Measurements from ENCODE around the gene TGFBI. TPM values are rescaled to one million over a fixed set of nuclear protein-coding genes. Genes with fewer than 3 reads are reported as not detected.

TGFBI gene
- total RNA-seq, 1 experiment from 2014 or later = 115 TPM

DNA sequence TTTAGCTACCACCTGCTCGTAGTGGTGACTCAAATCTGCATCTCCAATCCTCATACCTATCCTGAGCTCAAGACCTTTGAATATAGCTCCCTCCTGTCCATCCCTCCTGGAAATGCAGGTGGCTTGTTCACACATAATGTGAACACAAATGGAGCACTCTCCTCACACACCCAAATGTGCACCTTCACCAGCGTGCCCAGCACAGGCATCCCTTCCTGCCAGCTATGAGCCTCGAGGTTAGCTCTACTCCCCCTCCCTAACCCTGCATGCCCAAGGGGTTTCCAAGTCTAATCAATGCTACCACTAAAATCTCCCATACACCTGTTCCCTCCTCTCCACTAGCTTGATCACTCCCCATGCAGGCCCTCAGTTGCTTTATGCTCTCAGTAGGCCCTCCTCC lies 2.2 kb upstream of the TGFBI start:
- H3K27me3 ChIP-seq (replicated peaks; ENCODE audit: insufficient read depth, low read depth, low read length, poor library complexity) = no peaks in the 10 kb centered on the region

DNA sequence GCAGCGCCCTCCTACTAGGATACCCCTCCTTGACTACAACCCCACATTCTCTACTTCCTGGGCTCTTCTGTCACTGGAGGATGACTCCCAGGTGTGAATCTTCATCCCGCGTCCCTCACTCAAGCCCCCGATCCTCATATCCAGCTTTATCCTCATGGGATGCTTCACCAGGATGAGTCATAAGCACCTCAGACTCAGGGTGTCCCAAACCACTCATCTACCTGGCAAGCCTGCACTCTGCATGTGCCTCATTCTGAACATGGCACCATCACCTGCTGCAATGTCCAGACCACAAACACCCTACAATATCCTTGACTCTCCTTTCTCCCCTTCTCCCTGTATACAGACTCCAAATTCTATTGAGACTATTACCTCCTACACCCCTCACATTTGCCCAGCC lies 1.5 kb upstream of the TGFBI start:
- POLR2A ChIA-PET (ENCODE audit: low non-redundant PET) = no interaction called here
- intact Hi-C loops (cut with micrococcal nuclease; ENCODE audit: unreplicated experiment) = no loop called here
- no peak for DNase-seq (ENCODE audit: low spot score)
- Histone ChIP-seq H3K27ac (ENCODE audit: low read depth, low read length, poor library complexity, severe bottlenecking) (no peak overlapping the region), H3K4me1 (ENCODE audit: insufficient read depth, low read length, poor library complexity, severe bottlenecking) (peaks cover 36% of the 10 kb centered on the region), H3K9me3 (ENCODE audit: low read depth, low read length, poor library complexity, severe bottlenecking) (no peaks in the 10 kb centered on the region), H3K36me3 (ENCODE audit: insufficient read depth, low read length, poor library complexity, severe bottlenecking) (no peaks in the 10 kb centered on the region), H3K27me3 (replicated peaks; ENCODE audit: insufficient read depth, low read depth, low read length, poor library complexity) (no peaks in the 10 kb centered on the region), H3K4me3 (ENCODE audit: low read depth, low read length, poor library complexity, severe bottlenecking) (no peak overlapping the region)
- BruUV-seq (replicated peaks) = no TSS peak
- no peak for TF ChIP-seq EZH2 (IDR thresholded peaks at IDR 0.05; ENCODE audit: borderline replicate concordance, low read depth, low read length, poor library complexity, severe bottlenecking)
- TF ChIP-seq, protein P1, sequence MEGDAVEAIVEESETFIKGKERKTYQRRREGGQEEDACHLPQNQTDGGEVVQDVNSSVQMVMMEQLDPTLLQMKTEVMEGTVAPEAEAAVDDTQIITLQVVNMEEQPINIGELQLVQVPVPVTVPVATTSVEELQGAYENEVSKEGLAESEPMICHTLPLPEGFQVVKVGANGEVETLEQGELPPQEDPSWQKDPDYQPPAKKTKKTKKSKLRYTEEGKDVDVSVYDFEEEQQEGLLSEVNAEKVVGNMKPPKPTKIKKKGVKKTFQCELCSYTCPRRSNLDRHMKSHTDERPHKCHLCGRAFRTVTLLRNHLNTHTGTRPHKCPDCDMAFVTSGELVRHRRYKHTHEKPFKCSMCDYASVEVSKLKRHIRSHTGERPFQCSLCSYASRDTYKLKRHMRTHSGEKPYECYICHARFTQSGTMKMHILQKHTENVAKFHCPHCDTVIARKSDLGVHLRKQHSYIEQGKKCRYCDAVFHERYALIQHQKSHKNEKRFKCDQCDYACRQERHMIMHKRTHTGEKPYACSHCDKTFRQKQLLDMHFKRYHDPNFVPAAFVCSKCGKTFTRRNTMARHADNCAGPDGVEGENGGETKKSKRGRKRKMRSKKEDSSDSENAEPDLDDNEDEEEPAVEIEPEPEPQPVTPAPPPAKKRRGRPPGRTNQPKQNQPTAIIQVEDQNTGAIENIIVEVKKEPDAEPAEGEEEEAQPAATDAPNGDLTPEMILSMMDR (conservative IDR thresholded peaks at IDR 0.05; ENCODE audit: low read depth, low read length) = no peak
- CTCF ChIA-PET = no interaction called here

More for the DNA sequence above, 2.2 kb upstream of the TGFBI start:
- H3K4me3 ChIP-seq (ENCODE audit: low read depth, low read length, poor library complexity, severe bottlenecking) = no peak overlapping the region
- H3K4me1 ChIP-seq (ENCODE audit: insufficient read depth, low read length, poor library complexity, severe bottlenecking) = peaks cover 29% of the 10 kb centered on the region
- no TSS peak for BruUV-seq (replicated peaks)
- TF ChIP-seq EZH2 (IDR thresholded peaks at IDR 0.05; ENCODE audit: borderline replicate concordance, low read depth, low read length, poor library complexity, severe bottlenecking) = no peak
- TF ChIP-seq, protein P1 (conservative IDR thresholded peaks at IDR 0.05; ENCODE audit: low read depth, low read length) = no peak
- H3K36me3 ChIP-seq (ENCODE audit: insufficient read depth, low read length, poor library complexity, severe bottlenecking) = no peaks in the 10 kb centered on the region
- intact Hi-C loops (cut with micrococcal nuclease; ENCODE audit: unreplicated experiment) = no loop called here
- POLR2A ChIA-PET (ENCODE audit: low non-redundant PET) = no interaction called here
- no peak overlapping the region for H3K27ac ChIP-seq (ENCODE audit: low read depth, low read length, poor library complexity, severe bottlenecking)
- CTCF ChIA-PET = interaction anchor here (0.9 kb wide), 1 partner anchor 81 kb away, joined by 3 read pairs; no protein-coding TSS in a partner anchor
- no peak for DNase-seq (ENCODE audit: low spot score)
- no peaks in the 10 kb centered on the region for H3K9me3 ChIP-seq (ENCODE audit: low read depth, low read length, poor library complexity, severe bottlenecking)

DNA sequence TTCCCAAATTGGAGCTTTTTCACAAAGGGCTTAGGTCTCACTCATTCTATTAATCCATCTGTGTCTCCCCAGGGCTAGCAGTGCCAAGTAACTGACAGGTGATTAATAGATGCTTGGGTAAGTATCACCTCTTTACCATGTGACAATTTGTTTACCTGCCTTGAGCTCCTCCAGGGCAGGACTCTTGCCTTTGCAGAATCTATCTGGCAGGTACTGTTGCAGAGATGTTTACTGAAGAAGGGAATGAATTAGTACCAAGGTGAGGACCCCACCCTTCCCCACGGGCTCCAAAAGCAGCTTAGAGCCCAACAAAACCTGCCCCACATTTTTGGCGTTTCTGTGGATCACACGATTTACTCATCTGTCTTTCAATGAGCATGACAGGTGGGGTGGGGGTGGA lies 698 bp upstream of the TGFBI start:
- POLR2A ChIA-PET (ENCODE audit: low non-redundant PET) = no interaction called here
- DNase-seq (ENCODE audit: low spot score) = no peak
- no peak overlapping the region for H3K4me3 ChIP-seq (ENCODE audit: low read depth, low read length, poor library complexity, severe bottlenecking)
- CTCF ChIA-PET = no interaction called here
- TF ChIP-seq EZH2 (IDR thresholded peaks at IDR 0.05; ENCODE audit: borderline replicate concordance, low read depth, low read length, poor library complexity, severe bottlenecking) = no peak
- TF ChIP-seq, protein P1 (conservative IDR thresholded peaks at IDR 0.05; ENCODE audit: low read depth, low read length) = no peak
- no TSS peak for BruUV-seq (replicated peaks)
- H3K27me3 ChIP-seq (replicated peaks; ENCODE audit: insufficient read depth, low read depth, low read length, poor library complexity) = no peaks in the 10 kb centered on the region
- peaks cover 43% of the 10 kb centered on the region for H3K4me1 ChIP-seq (ENCODE audit: insufficient read depth, low read length, poor library complexity, severe bottlenecking)
- H3K27ac ChIP-seq (ENCODE audit: low read depth, low read length, poor library complexity, severe bottlenecking) = no peak overlapping the region
- no peaks in the 10 kb centered on the region for H3K9me3 ChIP-seq (ENCODE audit: low read depth, low read length, poor library complexity, severe bottlenecking)
- no peaks in the 10 kb centered on the region for H3K36me3 ChIP-seq (ENCODE audit: insufficient read depth, low read length, poor library complexity, severe bottlenecking)
- intact Hi-C loops (cut with micrococcal nuclease; ENCODE audit: unreplicated experiment) = no loop called here
